ENCODE data around the gene GFOD2. TPM values are rescaled to one million over a fixed set of nuclear protein-coding genes. Genes with fewer than 3 reads are reported as not detected.

Gene GFOD2
- total and polyA plus RNA-seq, 2 of the 8 experiments (the other 6 are each of a cell fraction or from before 2014, with no cell fraction given): 21.4 to 33.2 TPM

- no peaks in the 10 kb centered on the region for H3K79me2 ChIP-seq (ENCODE audit: control insufficient read depth in 1 of 2, insufficient read depth in 2 of 2, low read length in 2 of 2)
- no peak overlapping the region; a peak in 1 of 7 replicates for H3K9ac ChIP-seq (replicated peaks in 1 of 4; ENCODE audit: extremely low read depth in 1 of 4, low read depth in 3 of 4, low read length in 3 of 4)
- no peak overlapping the region for H2BK120ac ChIP-seq (replicated peaks; ENCODE audit: low read depth, low read length)
- no peak overlapping the region for H3K27ac ChIP-seq (ENCODE audit: low read depth, low read length)
- H2AK5ac ChIP-seq (ENCODE audit: low read depth, low read length): no peak overlapping the region
- H3K36me3 ChIP-seq (ENCODE audit: control insufficient read depth in 2 of 4, insufficient read depth in 4 of 4, low read length in 3 of 4): peaks cover 0 to 4% (median 2%) of the 10 kb centered on the region in 4 experiments; a peak in 1 of 8 replicates
- H2BK5ac ChIP-seq (ENCODE audit: low read depth, low read length): no peak overlapping the region
- H4K5ac ChIP-seq (ENCODE audit: insufficient read length, low read depth, low read length): no peak overlapping the region
- H3K27me3 ChIP-seq (replicated peaks in 1 of 4; ENCODE audit: control insufficient read depth in 3 of 4, extremely low read depth in 1 of 4, insufficient read depth in 3 of 4, low read length in 3 of 4): peaks cover 0 to 13% (median 10%) of the 10 kb centered on the region in 4 experiments; a peak in 4 of 7 replicates
- H3K56ac ChIP-seq (replicated peaks; ENCODE audit: insufficient read length, low read depth, low read length): no peak overlapping the region
- no peak overlapping the region for H3K4ac ChIP-seq (replicated peaks; ENCODE audit: insufficient read length, low read depth, low read length)
- peaks cover 21% of the 10 kb centered on the region for H3K23me2 ChIP-seq (ENCODE audit: low read depth, low read length)
- no peak overlapping the region for H2BK15ac ChIP-seq (ENCODE audit: low read length)
- peaks cover 5 to 6% of the 10 kb centered on the region in 2 experiments for H4K20me1 ChIP-seq (replicated peaks in 1 of 2; ENCODE audit: control insufficient read depth in 1 of 2, insufficient read depth in 2 of 2, low read length in 2 of 2)
- no peak overlapping the region; the same call in 1 of the 2 replicates for H4K8ac ChIP-seq (ENCODE audit: extremely low read depth, insufficient read depth, low read length)
- H3K4me3 ChIP-seq (ENCODE audit: extremely low read depth in 1 of 4, insufficient read depth in 2 of 4, low read depth in 3 of 4, low read length in 4 of 4): no peak overlapping the region
- ChIA-PET CTCF (ENCODE audit: partially characterized antibody) (interaction anchor here (0.6 to 13.7 kb wide), 9 partner anchors 10 to 284 kb away, joined by 3 to 202 read pairs (median 9); partner anchors contain the start of gene CARMIL2), POLR2A (ENCODE audit: partially characterized antibody) (interaction anchor here (0.5 to 1.8 kb wide), 6 partner anchors 15 to 369 kb away, joined by 3 to 4 read pairs (median 4); partner anchors contain the start of gene CTCF)
- no peak overlapping the region for H2BK20ac ChIP-seq (ENCODE audit: low read length)
- H4K91ac ChIP-seq (replicated peaks; ENCODE audit: insufficient read length, low read length): no peak overlapping the region
- 97% methylated on average over 14 of the region's 18 CpGs; no CpG with 5 or more reads in 1 of the 2 experiments for WGBS, 2 experiments (ENCODE audit: extremely low coverage in 1 of 2, insufficient coverage in 1 of 2, insufficient read length in 1 of 2, insufficient replicate concordance in 2 of 2, low coverage in 1 of 2, low lambda C conversion rate in 2 of 2, missing lambda C conversion rate in 1 of 2)
- H3K79me1 ChIP-seq (ENCODE audit: low read depth, low read length): no peaks in the 10 kb centered on the region; the same call in 1 of the 2 replicates
- peaks cover 0 to 16% (median 11%) of the 10 kb centered on the region in 4 experiments; a peak in 5 of 7 replicates for H3K4me1 ChIP-seq (replicated peaks in 1 of 4; ENCODE audit: control insufficient read depth in 3 of 4, insufficient read depth in 4 of 4, low read length in 3 of 4)
- no peak overlapping the region for H2BK12ac ChIP-seq (ENCODE audit: low read depth, low read length)
- H3K23ac ChIP-seq (ENCODE audit: insufficient read length): no peak overlapping the region
- FAIRE-seq: no peak
- no peak overlapping the region for H3K18ac ChIP-seq (ENCODE audit: extremely low read depth, low read length)
- DNase-seq (ENCODE audit: low read depth in 1 of 2, low spot score in 2 of 2): no peak
- H3K9me3 ChIP-seq (ENCODE audit: insufficient read depth in 2 of 2, low read depth in 1 of 2, low read length in 1 of 2): no peaks in the 10 kb centered on the region
- no peak overlapping the region for H2AFZ ChIP-seq (ENCODE audit: low read length)
- H3K4me2 ChIP-seq (ENCODE audit: insufficient read depth in 1 of 2, low read depth in 2 of 2, low read length in 2 of 2): no peak overlapping the region; a peak in 1 of 4 replicates
- H3K14ac ChIP-seq (ENCODE audit: insufficient read length): no peak overlapping the region
- no peak for TF ChIP-seq TAF7 (optimal IDR thresholded peaks at IDR 0.05; ENCODE audit: borderline replicate concordance, low read depth, low read length)
- no peak for TF ChIP-seq MAX (IDR thresholded peaks at IDR 0.05)
- no peak for TF ChIP-seq JUN (IDR thresholded peaks at IDR 0.05; ENCODE audit: low read depth, low read length)
- no peak for TF ChIP-seq SP4 (IDR thresholded peaks at IDR 0.05; ENCODE audit: low read length)
- no peak for TF ChIP-seq HDAC6 (IDR thresholded peaks at IDR 0.05; ENCODE audit: low read depth, low read length)
- TF ChIP-seq MAFK (IDR thresholded peaks at IDR 0.05; ENCODE audit: low read depth, low read length): no peak
- no peak for TF ChIP-seq KDM4A (IDR thresholded peaks at IDR 0.05; ENCODE audit: low read depth, low read length, severe bottlenecking)
- no peak for TF ChIP-seq EGR1 (IDR thresholded peaks at IDR 0.05; ENCODE audit: borderline replicate concordance, low read depth, low read length)
- TF ChIP-seq KDM5A (IDR thresholded peaks at IDR 0.05; ENCODE audit: low read length): no peak
- no peak for TF ChIP-seq BRCA1 (IDR thresholded peaks at IDR 0.05; ENCODE audit: low read depth, low read length)
- TF ChIP-seq RBBP5 (IDR thresholded peaks at IDR 0.05; ENCODE audit: borderline replicate concordance, low read depth, low read length): no peak
- no peak for TF ChIP-seq BACH1 (IDR thresholded peaks at IDR 0.05; ENCODE audit: low read length)
- no peak for TF ChIP-seq YY1 (IDR thresholded peaks at IDR 0.05; ENCODE audit: low read depth, low read length)
Measured at GRCh38 chr16:67657751-67658518, 61.2 kb downstream of the GFOD2 start.

All from H1 (cell line).